ENCODE data around the gene ZNF597. TPM values are rescaled to one million over a fixed set of nuclear protein-coding genes. Genes with fewer than 3 reads are reported as not detected.
A peak's percentile ranks its signal among the peaks of the same experiment; 100 is the strongest.

The ZNF597 gene
- total RNA-seq, 1 donor from 2014 or later, result 2.2 TPM

- H3K9me3 Mint-ChIP-seq (ENCODE audit: low read depth), result no peaks in the 10 kb centered on the region
- H3K27ac Mint-ChIP-seq, result no peak overlapping the region
- peaks cover 26% of the 10 kb centered on the region for H3K4me1 Mint-ChIP-seq (ENCODE audit: low read depth)
Observed at GRCh38 chr16:3465301-3465700, 22.0 kb upstream of the ZNF597 start.

GRCh38 chr16:3461151-3461550 lies 17.8 kb upstream of the ZNF597 start:
- no peak for TF ChIP-seq CTCF (IDR thresholded peaks at IDR 0.05; ENCODE audit: unreplicated experiment)
- H3K27me3 Mint-ChIP-seq, result no peaks in the 10 kb centered on the region
- no peaks in the 10 kb centered on the region for H3K36me3 Mint-ChIP-seq (ENCODE audit: insufficient read depth)
- H3K9me3 Mint-ChIP-seq (ENCODE audit: low read depth), result no peaks in the 10 kb centered on the region
- H3K27ac Mint-ChIP-seq, result no peak overlapping the region
- peaks cover 33% of the 10 kb centered on the region for H3K4me1 Mint-ChIP-seq (ENCODE audit: low read depth)
- no peak for DNase-seq (ENCODE audit: low spot score, unreplicated experiment)
- no peak overlapping the region for H3K4me3 Mint-ChIP-seq (ENCODE audit: low read depth)

More at GRCh38 chr16:3465301-3465700, 22.0 kb upstream of the ZNF597 start:
- no peak for DNase-seq (ENCODE audit: low spot score, unreplicated experiment)
- no peak for TF ChIP-seq CTCF (IDR thresholded peaks at IDR 0.05; ENCODE audit: unreplicated experiment)
- no peak overlapping the region for H3K4me3 Mint-ChIP-seq (ENCODE audit: low read depth)
- H3K36me3 Mint-ChIP-seq (ENCODE audit: insufficient read depth), result peaks cover 5% of the 10 kb centered on the region
- no peaks in the 10 kb centered on the region for H3K27me3 Mint-ChIP-seq

GRCh38 chr16:3460585-3460984 lies 17.3 kb upstream of the ZNF597 start:
- no peaks in the 10 kb centered on the region for H3K36me3 Mint-ChIP-seq (ENCODE audit: insufficient read depth)
- H3K4me1 Mint-ChIP-seq (ENCODE audit: low read depth), result peaks cover 34% of the 10 kb centered on the region
- no peak for DNase-seq (ENCODE audit: low spot score, unreplicated experiment)
- no peak overlapping the region for H3K27ac Mint-ChIP-seq
- no peak for TF ChIP-seq CTCF (IDR thresholded peaks at IDR 0.05; ENCODE audit: unreplicated experiment)
- no peaks in the 10 kb centered on the region for H3K27me3 Mint-ChIP-seq
- H3K9me3 Mint-ChIP-seq (ENCODE audit: low read depth), result no peaks in the 10 kb centered on the region
- H3K4me3 Mint-ChIP-seq (ENCODE audit: low read depth), result peak overlapping the region; percentile 84

- no peak for TF ChIP-seq CTCF (IDR thresholded peaks at IDR 0.05; ENCODE audit: unreplicated experiment)
- DNase-seq (ENCODE audit: low spot score, unreplicated experiment), result no peak
Observed at GRCh38 chr16:3460121-3460520, 16.8 kb upstream of the ZNF597 start.

GRCh38 chr16:3459401-3460090 lies 16.2 kb upstream of the ZNF597 start:
- no peak for DNase-seq (ENCODE audit: low spot score, unreplicated experiment)
- H3K4me1 Mint-ChIP-seq (ENCODE audit: low read depth), result peaks cover 34% of the 10 kb centered on the region
- no peaks in the 10 kb centered on the region for H3K27me3 Mint-ChIP-seq
- no peaks in the 10 kb centered on the region for H3K9me3 Mint-ChIP-seq (ENCODE audit: low read depth)
- H3K4me3 Mint-ChIP-seq (ENCODE audit: low read depth), result peak overlapping the region; percentile 84
- H3K27ac Mint-ChIP-seq, result peak overlapping the region; percentile 87
- no peaks in the 10 kb centered on the region for H3K36me3 Mint-ChIP-seq (ENCODE audit: insufficient read depth)
- no peak for TF ChIP-seq CTCF (IDR thresholded peaks at IDR 0.05; ENCODE audit: unreplicated experiment)

More at GRCh38 chr16:3460121-3460520, 16.8 kb upstream of the ZNF597 start:
- Mint-ChIP-seq H3K4me1 (ENCODE audit: low read depth) (peaks cover 34% of the 10 kb centered on the region), H3K9me3 (ENCODE audit: low read depth) (no peaks in the 10 kb centered on the region), H3K27ac (peak overlapping the region; percentile 87), H3K4me3 (ENCODE audit: low read depth) (peak overlapping the region; percentile 84), H3K36me3 (ENCODE audit: insufficient read depth) (no peaks in the 10 kb centered on the region), H3K27me3 (no peaks in the 10 kb centered on the region)

Measured in progenitor cell of endocrine pancreas (in vitro differentiated cells).